CD4-positive, alpha-beta memory T cell (primary cell): ENCODE results near the gene HSD17B2. TPM values are rescaled to one million over a fixed set of nuclear protein-coding genes. Genes with fewer than 3 reads are reported as not detected.
A peak's percentile ranks its signal among the peaks of the same experiment; 100 is the strongest.
"Not testable (repeated sequence)": the region's sequence is repeated elsewhere in the genome, so short reads cannot be mapped to it uniquely, and the experiment has no call there.

ENCODE experiments used
- CTCF ChIA-PET: fragments of 350-600 bp; sonication (Branson Sonifier 250); formaldehyde crosslinking; loops from one replicate; lab custom pipeline; 2021; ENCODE audit warnings: inconsistent platforms; ENCODE audit not compliant: partially characterized antibody; lab: Charles Lee
- POLR2A ChIA-PET: fragments of 350-600 bp; sonication (Branson Sonifier 250); formaldehyde crosslinking; loops from one replicate; lab custom pipeline; 2021; ENCODE audit not compliant: partially characterized antibody; lab: Charles Lee
- DNase-seq, 5 donors: peaks; one replicate each; pipeline versions ENCODE4 v3.0.0 to v3.0.0-alpha.2; 2020 to 2022; ENCODE audit warnings: mixed read lengths in 1 of 5
- H3K27ac ChIP-seq: one replicate; pipeline ENCODE4 v1.7.0; 2013; ENCODE audit warnings: low read depth, low read length
- H3K27me3 ChIP-seq: 2 replicates; pipeline ENCODE4 v1.7.0; 2013; ENCODE audit warnings: mild to moderate bottlenecking, low read length, moderate library complexity; ENCODE audit not compliant: insufficient read depth
- H3K36me3 ChIP-seq: 2 replicates; pipeline ENCODE4 v1.7.0; 2013; ENCODE audit warnings: mild to moderate bottlenecking, low read length, moderate library complexity; ENCODE audit not compliant: insufficient read depth
- H3K4me1 ChIP-seq: 2 replicates; pipeline ENCODE4 v1.7.0; 2013; ENCODE audit warnings: mild to moderate bottlenecking, low read length, moderate library complexity; ENCODE audit not compliant: insufficient read depth
- H3K4me3 ChIP-seq, 2 donors: one replicate each; pipeline ENCODE4 v1.7.0; 2013; ENCODE audit warnings: low read length in 2 of 2, mild to moderate bottlenecking in 1 of 2
- H3K9me3 ChIP-seq, 2 donors: one replicate each; pipeline ENCODE4 v1.7.0; 2013; ENCODE audit warnings: low read length in 2 of 2, control low read depth in 1 of 2; ENCODE audit not compliant: control insufficient read depth in 1 of 2
- H3K27ac Mint-ChIP-seq, 7 donors: one replicate each; pipeline ENCODE4 v1.8.0; 2020 to 2021; ENCODE audit warnings: mixed read lengths in 7 of 7, mild to moderate bottlenecking in 6 of 7, inconsistent platforms in 3 of 7, moderate library complexity in 3 of 7
- H3K27me3 Mint-ChIP-seq, 2 donors: one replicate each; pipeline ENCODE4 v1.8.0; 2020 to 2021; ENCODE audit warnings: mixed read lengths in 2 of 2
- H3K36me3 Mint-ChIP-seq, 2 donors: one replicate each; pipeline ENCODE4 v1.8.0; 2020 to 2021; ENCODE audit warnings: mixed read lengths in 2 of 2, inconsistent platforms in 1 of 2, mild to moderate bottlenecking in 1 of 2
- H3K4me1 Mint-ChIP-seq, 4 donors: one replicate each; pipeline ENCODE4 v1.8.0; 2020 to 2021; ENCODE audit warnings: mixed read lengths in 4 of 4, mild to moderate bottlenecking in 1 of 4
- H3K4me3 Mint-ChIP-seq, 8 donors: one replicate each; pipeline ENCODE4 v1.8.0; 2020 to 2021; ENCODE audit warnings: mixed read lengths in 8 of 8, mild to moderate bottlenecking in 7 of 8, moderate library complexity in 6 of 8, inconsistent platforms in 3 of 8
- H3K9me3 Mint-ChIP-seq, 8 donors: one replicate each; pipeline ENCODE4 v1.8.0; 2020 to 2021; ENCODE audit warnings: mixed read lengths in 8 of 8, mild to moderate bottlenecking in 5 of 8, inconsistent platforms in 3 of 8, moderate library complexity in 1 of 8
- intact Hi-C: fragments of 100-400 bp; cut with micrococcal nuclease; formaldehyde crosslinking; loops from one replicate; pipeline ENCODE4 v1.15.1; 2023
- polyA plus RNA-seq, 2 donors: library from polyadenylated mRNA; unstranded; fragments of 300-500 nt; fragmentation: Illumina TruSeq; gene quantifications; one replicate each; pipeline ENCODE4 v1.2.3, GENCODE V29; 2021
- total RNA-seq, 2 experiments: library from RNA; stranded (reverse); gene quantifications; one replicate each; pipeline ENCODE4 v1.2.3, GENCODE V29; 2021

The HSD17B2 gene
- total and polyA plus RNA-seq, 4 experiments from 2014 or later, result not detected

GRCh38 chr16:82009789-82010188 is 25.3 kb upstream of the HSD17B2 start:
- DNase-seq, H3K36me3 ChIP-seq, H3K4me3 ChIP-seq, H3K27me3 ChIP-seq, H3K4me1 ChIP-seq, H3K27me3 Mint-ChIP-seq, POLR2A ChIA-PET, CTCF ChIA-PET, H3K9me3 ChIP-seq, H3K27ac ChIP-seq: not testable (repeated sequence)
- Mint-ChIP-seq H3K36me3 (peaks cover 17 to 20% of the 10 kb centered on the region in 2 donors), H3K4me1 (peaks cover 14 to 28% (median 22%) of the 10 kb centered on the region in 4 donors), H3K27ac (peak overlapping the region in 2 of 7 donors; percentile 73 to 85), H3K4me3 (peak overlapping the region in 4 of 8 donors; percentile 36 to 95 (median 86)), H3K9me3 (peaks cover 0 to 20% (median 10%) of the 10 kb centered on the region in 8 donors)
- intact Hi-C loops, result loop anchor here (5.0 kb wide), 1 partner anchor 163 kb away; the partner anchor contains the start of gene MPHOSPH6

GRCh38 chr16:82010649-82011048 is 24.4 kb upstream of the HSD17B2 start:
- Histone ChIP-seq H3K4me3 (peak overlapping the region; percentile 57 to 68), H3K27ac (no peak overlapping the region), H3K36me3 (no peaks in the 10 kb centered on the region), H3K9me3 (peaks cover 0 to 3% of the 10 kb centered on the region in 2 donors), H3K4me1 (peaks cover 8% of the 10 kb centered on the region), H3K27me3 (no peaks in the 10 kb centered on the region)
- Mint-ChIP-seq H3K4me1 (peaks cover 13 to 28% (median 21%) of the 10 kb centered on the region in 4 donors), H3K9me3 (peaks cover 0 to 23% (median 16%) of the 10 kb centered on the region in 8 donors), H3K27ac (peak overlapping the region in 5 of 7 donors; percentile 84 to 95 (median 90)), H3K36me3 (peaks cover 17% of the 10 kb centered on the region in 2 donors), H3K4me3 (peak overlapping the region; percentile 82 to 95 (median 90)), H3K27me3 (peaks cover 4 to 10% of the 10 kb centered on the region in 2 donors)
- CTCF ChIA-PET, result no interaction called here
- intact Hi-C loops, result loop anchor here (5.0 kb wide), 1 partner anchor 162 kb away; the partner anchor contains the start of gene MPHOSPH6
- POLR2A ChIA-PET, result no interaction called here
- DNase-seq, result peak in 1 of 5 donors; percentile 3

DNA sequence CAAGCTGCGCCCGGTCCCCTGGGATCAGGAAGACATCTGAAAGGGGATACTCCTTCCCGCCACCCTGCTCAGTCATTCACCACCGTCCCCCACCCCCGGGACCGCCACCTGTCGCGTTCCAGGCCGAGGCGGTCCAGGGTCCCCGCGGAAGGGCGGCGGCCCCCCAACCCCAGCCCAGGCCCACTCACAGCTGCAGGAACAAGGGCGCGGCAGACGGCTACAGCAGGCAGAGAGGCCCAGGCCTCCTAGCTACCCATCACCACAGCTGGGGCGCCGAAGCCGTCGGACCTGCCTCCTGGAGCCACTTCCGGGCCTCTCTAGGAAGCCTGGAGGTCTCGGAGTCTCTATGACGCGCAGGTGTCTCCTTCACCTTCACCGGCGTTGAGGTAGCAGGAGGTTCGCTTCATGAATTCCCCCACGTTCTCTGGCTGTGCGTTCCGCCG is 23.8 kb upstream of the HSD17B2 start, which contains the start of gene SDR42E1:
SDR42E1 (minus strand) TSS at position 272 of the 443 bp plus-strand sequence. CDS start 10,612 bp downstream, outside the sequence.
- CTCF ChIA-PET, result no interaction called here

GRCh38 chr16:82013139-82013538 is 21.9 kb upstream of the HSD17B2 start:
- ChIA-PET POLR2A (no interaction called here), CTCF (no interaction called here)
- Histone ChIP-seq H3K27me3 (no peaks in the 10 kb centered on the region), H3K4me1 (peaks cover 8% of the 10 kb centered on the region), H3K27ac (no peak overlapping the region), H3K4me3 (no peak overlapping the region), H3K36me3 (no peaks in the 10 kb centered on the region), H3K9me3 (peaks cover 0 to 3% of the 10 kb centered on the region in 2 donors)
- Mint-ChIP-seq H3K27me3 (peaks cover 14 to 24% of the 10 kb centered on the region in 2 donors), H3K9me3 (peaks cover 0 to 20% (median 16%) of the 10 kb centered on the region in 8 donors), H3K4me3 (peak overlapping the region in 1 of 8 donors; percentile 43), H3K4me1 (peaks cover 13 to 25% (median 19%) of the 10 kb centered on the region in 4 donors), H3K36me3 (peaks cover 9 to 11% of the 10 kb centered on the region in 2 donors), H3K27ac (no peak overlapping the region)
- no peak for DNase-seq
- intact Hi-C loops, result loop anchor here (5.0 kb wide), 1 partner anchor 159 kb away; the partner anchor contains the start of gene MPHOSPH6

More for the DNA sequence above, 23.8 kb upstream of the HSD17B2 start, which contains the start of gene SDR42E1:
- Mint-ChIP-seq H3K4me1 (peaks cover 13 to 28% (median 20%) of the 10 kb centered on the region in 4 donors), H3K27ac (peak within 1 kb of the TSS in 6 of 7 donors; percentile 18 to 95 (median 88)), H3K9me3 (peaks cover 0 to 23% (median 17%) of the 10 kb centered on the region in 8 donors), H3K27me3 (peaks cover 6 to 12% of the 10 kb centered on the region in 2 donors), H3K4me3 (peak within 1 kb of the TSS; percentile 82 to 95 (median 90)), H3K36me3 (peaks cover 15% of the 10 kb centered on the region in 2 donors)
- Histone ChIP-seq H3K27ac (no peak within 1 kb of the TSS), H3K27me3 (no peaks in the 10 kb centered on the region), H3K9me3 (peaks cover 0 to 3% of the 10 kb centered on the region in 2 donors), H3K4me3 (peak within 1 kb of the TSS; percentile 57 to 68), H3K36me3 (no peaks in the 10 kb centered on the region), H3K4me1 (peaks cover 8% of the 10 kb centered on the region)
- intact Hi-C loops, result loop anchor here (5.0 kb wide), 1 partner anchor 161 kb away; the partner anchor contains the start of gene MPHOSPH6
- DNase-seq, result peak; percentile 59 to 74 (median 66)
- POLR2A ChIA-PET, result no interaction called here

GRCh38 chr16:82016263-82016662 is 18.8 kb upstream of the HSD17B2 start:
- Histone ChIP-seq H3K36me3 (no peaks in the 10 kb centered on the region), H3K27me3 (no peaks in the 10 kb centered on the region), H3K4me1 (no peaks in the 10 kb centered on the region), H3K27ac (no peak overlapping the region), H3K9me3 (no peaks in the 10 kb centered on the region), H3K4me3 (no peak overlapping the region)
- DNase-seq, result no peak
- Mint-ChIP-seq H3K27me3 (peaks cover 28 to 39% of the 10 kb centered on the region in 2 donors), H3K36me3 (peaks cover 0 to 2% of the 10 kb centered on the region in 2 donors), H3K4me1 (peaks cover 5 to 10% (median 7%) of the 10 kb centered on the region in 4 donors), H3K27ac (no peak overlapping the region), H3K4me3 (no peak overlapping the region), H3K9me3 (peaks cover 0 to 11% (median 6%) of the 10 kb centered on the region in 8 donors)
- ChIA-PET POLR2A (no interaction called here), CTCF (no interaction called here)
- intact Hi-C loops, result no loop called here

GRCh38 chr16:82016964-82017363 is 18.1 kb upstream of the HSD17B2 start:
- Histone ChIP-seq H3K36me3 (no peaks in the 10 kb centered on the region), H3K9me3 (no peaks in the 10 kb centered on the region), H3K27me3 (no peaks in the 10 kb centered on the region), H3K4me3 (no peak overlapping the region), H3K27ac (no peak overlapping the region), H3K4me1 (no peaks in the 10 kb centered on the region)
- Mint-ChIP-seq H3K27ac (no peak overlapping the region), H3K4me3 (no peak overlapping the region), H3K27me3 (peaks cover 26 to 39% of the 10 kb centered on the region in 2 donors), H3K9me3 (peaks cover 0 to 9% (median 5%) of the 10 kb centered on the region in 8 donors), H3K36me3 (no peaks in the 10 kb centered on the region), H3K4me1 (peaks cover 0 to 4% (median 2%) of the 10 kb centered on the region in 4 donors)
- ChIA-PET POLR2A (no interaction called here), CTCF (no interaction called here)
- no peak for DNase-seq
- intact Hi-C loops, result no loop called here

DNA sequence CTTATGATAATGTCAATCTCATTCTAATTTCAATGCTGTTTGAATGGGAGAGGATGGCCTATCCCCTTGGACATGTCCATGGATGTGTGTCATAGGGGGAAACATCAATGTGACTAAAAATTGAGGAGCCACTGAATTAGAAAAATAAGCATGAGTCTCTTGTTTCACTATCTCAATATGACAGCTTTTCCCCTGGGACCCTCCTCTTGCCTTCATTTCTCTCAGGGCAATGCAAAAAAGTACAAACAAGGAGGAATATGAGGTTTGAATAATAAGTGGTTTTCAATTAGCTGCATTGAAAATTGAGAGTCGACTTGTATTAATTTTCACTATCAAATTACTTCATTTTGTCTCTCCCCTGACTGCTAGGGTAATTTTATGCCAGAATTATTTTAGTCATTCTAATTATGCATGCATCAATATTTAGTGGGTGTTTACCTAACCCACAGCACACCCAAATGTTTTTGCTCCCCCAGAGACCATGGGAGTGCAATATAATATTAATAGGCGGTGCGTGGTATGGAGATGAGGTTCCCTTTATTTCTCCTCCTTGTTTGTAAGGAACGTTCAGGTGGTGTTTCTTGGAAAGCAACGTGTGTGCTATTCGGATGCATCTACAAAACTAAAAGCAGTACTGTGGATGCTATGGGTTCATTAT is 17.0 kb upstream of the HSD17B2 start:
- intact Hi-C loops, result no loop called here
- Histone ChIP-seq H3K36me3 (no peaks in the 10 kb centered on the region), H3K4me1 (no peaks in the 10 kb centered on the region), H3K27me3 (no peaks in the 10 kb centered on the region), H3K9me3 (no peaks in the 10 kb centered on the region), H3K4me3 (no peak overlapping the region), H3K27ac (no peak overlapping the region)
- no peak overlapping the region for H3K27ac Mint-ChIP-seq
- peaks cover 0 to 1% (median 0%) of the 10 kb centered on the region in 4 donors for H3K4me1 Mint-ChIP-seq
- H3K9me3 Mint-ChIP-seq, result peaks cover 0 to 9% (median 5%) of the 10 kb centered on the region in 8 donors
- CTCF ChIA-PET, result no interaction called here
- no peak overlapping the region for H3K4me3 Mint-ChIP-seq
- H3K27me3 Mint-ChIP-seq, result peaks cover 26 to 37% of the 10 kb centered on the region in 2 donors
- DNase-seq, result no peak
- no peaks in the 10 kb centered on the region for H3K36me3 Mint-ChIP-seq
- POLR2A ChIA-PET, result no interaction called here
